GM19351 (cell line): Measurements from ENCODE around the gene STAB2.

ENCODE experiments used
- ATAC-seq: cut with Tn5 transposase; IDR thresholded peaks from one replicate; pipeline ENCODE4 v1.9.1; 2021; ENCODE audit warnings: mild to moderate bottlenecking, moderate library complexity; ENCODE audit not compliant: unreplicated experiment

The STAB2 gene

DNA sequence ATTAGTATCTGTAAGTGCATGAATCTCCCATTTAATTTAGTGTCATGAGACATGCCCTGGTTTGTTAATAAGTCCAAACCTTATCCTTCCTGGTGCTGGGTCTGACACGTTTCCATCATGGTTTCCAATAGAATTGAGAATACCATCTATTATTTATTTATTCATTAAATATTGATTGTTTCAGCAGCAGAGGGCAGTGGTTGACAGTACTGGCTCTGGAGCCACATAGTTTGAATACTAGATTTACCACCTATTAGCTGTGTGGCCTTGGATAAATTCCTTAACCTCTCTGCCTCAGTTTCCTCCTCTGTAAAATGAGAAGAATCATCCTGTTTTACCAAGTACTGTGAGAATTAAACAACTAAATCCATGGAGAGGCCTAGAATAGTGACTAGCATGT, 941 bp upstream of the STAB2 start:
- ATAC-seq: no peak

DNA sequence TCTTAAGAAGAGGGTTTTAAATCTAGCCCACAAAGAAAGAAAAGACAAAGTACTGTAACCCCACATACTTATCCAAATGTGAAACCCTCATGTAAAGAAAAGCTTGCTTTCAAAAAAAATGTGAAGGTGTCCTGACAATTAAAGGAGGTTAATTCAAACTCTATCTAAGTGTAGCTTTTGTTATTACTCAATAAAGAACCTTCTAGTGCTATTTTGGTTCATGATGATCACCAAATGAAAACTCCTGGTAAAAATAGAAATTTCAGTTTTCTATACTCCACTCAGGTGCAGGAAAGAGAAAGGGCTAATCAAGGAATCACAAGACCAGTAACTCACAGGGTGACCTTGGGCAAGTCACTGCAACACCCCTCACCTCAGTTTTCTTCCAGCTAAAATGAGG, 1.6 kb downstream of the STAB2 start:
- ATAC-seq: no peak

DNA sequence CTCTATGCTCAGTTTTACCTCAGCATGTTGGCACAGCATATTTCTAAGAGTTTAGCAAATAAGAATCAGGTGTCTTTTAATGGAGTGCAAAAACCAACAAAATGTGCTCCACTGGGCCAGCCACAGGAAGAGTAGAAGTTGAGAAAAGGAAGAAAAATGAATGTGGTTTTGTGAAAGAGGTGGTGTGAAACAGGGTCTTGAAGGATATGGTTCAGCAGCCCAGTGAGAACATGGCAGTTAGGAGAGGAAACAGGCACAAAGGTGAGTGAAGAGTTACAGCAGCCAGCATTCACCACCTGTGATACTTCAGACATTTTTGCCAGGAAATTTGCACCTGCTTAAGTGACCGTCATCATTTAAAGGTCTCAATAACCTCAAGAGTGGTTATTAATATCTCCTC, 2.4 kb downstream of the STAB2 start:
- no peak for ATAC-seq

DNA sequence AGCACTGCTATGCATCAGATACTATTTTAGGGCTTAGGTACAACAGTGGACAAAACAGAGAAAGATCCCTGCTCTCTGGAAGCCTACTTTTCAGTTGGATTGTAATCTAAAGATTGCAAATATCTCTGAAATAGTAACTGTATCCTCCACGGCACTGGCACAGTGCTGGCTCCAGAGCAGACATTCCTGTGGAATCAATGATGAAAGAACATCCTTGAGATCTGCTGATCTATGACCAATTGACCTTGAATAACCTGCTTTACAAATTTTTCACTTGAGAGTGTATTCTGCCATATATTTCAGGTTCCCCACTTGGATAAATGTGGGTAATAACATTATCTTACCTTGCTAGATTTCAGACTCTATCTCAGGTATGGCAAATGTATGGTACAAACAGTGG, 3.2 kb downstream of the STAB2 start:
- ATAC-seq: no peak

DNA sequence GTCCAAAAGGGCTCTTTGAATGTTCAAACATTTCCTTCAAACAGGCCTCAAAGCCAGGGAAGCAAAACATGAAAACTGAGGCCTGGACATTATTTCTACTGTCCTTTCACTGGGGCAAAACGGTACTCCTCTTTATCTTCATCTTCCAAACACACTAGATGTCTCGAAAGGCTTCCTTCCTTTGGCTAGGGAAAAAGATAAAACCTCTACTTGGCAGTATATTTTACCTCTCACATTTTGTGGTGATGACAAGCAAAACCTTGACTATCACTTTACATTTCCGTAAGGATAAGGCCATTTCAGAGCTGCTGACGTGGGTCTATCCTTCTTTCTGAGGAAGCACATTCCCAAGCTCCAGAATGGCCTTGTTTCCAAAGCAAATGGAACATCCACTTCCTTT, 9.9 kb downstream of the STAB2 start:
- no peak for ATAC-seq

DNA sequence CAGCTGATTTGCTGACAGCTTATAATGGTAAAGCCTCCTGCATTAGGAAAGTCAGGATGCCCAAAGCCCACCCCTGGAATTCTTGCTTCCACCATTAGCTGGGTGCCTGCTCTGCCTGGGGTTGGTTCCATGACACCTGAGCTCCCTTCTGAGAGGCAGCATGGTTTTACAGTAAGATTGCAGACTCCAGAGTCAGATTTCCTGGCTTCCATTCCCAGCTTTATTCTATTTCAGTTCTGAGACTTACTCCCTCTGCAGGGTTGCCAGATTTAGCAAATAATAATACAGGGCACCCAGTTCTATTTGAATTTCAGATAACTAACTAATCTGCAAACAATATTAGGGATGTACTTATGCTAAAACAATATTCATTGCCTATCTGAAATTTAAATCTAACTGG, 12.2 kb downstream of the STAB2 start:
- ATAC-seq: no peak

DNA sequence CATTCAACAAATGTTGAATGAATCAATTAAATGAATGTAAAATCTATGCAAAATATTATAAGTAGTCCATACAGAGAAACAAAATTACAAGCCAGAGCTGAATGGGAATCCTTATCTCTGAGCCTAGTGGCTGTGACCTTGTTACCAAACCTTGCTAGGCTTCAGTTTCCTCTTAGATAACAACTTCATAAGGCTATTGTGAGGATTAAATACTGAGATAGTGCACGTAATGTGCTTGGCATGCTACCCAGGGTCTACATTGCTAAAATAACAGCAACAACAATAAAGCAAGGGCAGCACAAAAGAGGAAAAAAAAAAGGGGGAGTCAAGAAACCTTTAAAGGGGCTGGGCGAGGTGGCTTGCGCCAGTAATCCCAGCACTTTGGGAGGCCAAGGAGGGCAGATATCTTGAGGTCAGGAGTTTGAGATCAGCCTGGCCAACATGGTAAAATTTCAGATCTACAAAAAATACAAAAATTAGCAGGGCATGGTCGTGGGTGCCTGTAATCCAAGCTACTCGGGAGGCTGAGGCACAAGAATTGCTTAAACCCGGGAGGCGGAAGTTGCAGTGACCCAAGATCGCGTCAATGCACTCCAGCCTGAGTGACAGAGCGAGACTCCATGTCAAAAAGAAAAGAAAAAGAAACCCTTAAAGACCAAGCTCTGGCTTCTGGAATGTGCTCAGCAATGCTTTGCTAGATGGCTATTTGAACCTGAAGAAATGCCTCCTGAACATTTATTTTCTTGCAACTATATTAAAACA, 14.1 kb downstream of the STAB2 start:
- no peak for ATAC-seq

DNA sequence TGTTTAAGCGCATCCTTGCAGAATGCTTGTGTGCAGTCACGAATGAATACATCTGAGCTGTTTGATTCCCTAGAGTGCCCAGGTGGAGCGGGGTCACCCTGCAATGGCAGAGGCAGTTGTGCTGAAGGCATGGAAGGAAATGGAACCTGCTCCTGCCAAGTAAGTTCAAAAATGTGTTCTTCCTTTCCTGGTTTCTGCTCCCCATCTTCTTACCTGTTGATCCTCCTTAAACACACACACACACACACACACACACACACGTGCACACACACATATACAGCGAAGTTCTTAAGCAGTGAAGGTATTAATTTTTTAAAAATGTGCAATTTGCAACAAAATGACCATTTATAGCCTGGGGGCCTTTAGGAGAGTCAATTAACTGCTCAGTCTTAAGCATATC, 33.3 kb downstream of the STAB2 start:
- ATAC-seq: no peak

DNA sequence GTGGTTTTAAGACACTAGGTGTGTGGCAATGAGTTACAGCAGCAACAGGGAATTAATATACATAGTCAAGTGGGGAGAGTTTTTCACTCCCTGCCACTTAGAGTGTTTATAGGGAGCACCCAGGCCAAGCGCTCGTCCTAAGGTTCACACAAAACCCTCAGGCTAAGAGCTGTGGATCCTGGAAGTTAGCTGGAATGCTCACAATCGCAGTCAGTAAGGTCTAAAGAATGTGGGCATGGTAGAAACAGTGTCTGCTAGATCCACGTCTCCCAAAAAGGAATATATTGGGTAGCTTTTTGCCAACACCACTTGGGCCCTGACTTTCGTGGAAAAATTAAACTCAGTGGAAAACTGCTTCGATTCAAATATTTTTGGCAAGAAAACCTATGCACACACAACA, 36.6 kb downstream of the STAB2 start:
- ATAC-seq: no peak

DNA sequence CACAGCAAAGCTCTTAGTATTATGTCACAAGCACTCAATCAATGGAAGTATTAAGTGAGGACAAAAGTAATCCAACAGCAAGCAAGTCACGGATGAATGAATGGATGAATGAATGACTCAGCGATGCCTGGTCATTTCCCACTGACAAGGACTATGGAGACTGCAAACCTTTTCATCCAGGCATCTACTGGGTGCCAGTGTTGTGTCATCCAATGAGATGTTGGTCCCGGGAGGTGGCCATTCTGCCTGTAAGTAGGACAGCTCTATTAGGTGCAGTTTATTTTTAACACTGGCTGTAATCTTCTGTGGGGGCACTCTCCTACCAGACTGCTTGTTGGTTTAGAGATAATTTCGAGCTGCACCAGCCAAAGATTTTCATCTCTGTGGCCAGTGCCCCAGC, 39.4 kb downstream of the STAB2 start:
- no peak for ATAC-seq

DNA sequence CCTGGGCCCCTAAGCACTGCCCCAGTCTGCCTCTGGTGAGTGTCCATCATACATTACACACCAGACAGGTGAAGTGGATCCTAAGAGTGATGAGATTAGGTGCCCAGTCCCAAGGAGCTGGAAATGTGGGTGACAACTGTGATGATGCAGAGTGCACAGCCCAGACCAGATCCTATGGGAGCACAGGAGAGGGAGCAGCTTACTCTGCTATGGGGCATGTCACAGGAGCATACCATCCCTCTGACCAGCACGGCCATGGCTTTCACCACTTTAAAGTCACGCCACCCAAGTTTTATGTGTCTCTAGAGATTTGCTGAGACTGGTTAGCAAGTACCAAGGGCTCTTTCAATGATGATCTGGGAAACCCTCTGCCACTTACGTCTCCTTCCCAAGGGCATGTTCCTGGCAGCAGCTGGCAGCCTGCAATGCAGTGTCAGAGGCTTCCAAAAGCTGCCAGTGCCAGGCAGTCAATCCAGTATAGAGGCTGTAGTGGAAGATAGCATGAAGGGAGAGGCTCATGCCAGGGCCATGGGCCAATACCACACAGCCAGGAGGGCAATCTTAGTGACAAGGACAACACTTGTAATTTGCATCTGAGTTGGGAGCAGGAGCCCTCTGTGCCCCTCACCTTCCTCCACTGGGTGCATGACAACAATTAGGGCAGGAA, 40.2 kb downstream of the STAB2 start:
- ATAC-seq: no peak

DNA sequence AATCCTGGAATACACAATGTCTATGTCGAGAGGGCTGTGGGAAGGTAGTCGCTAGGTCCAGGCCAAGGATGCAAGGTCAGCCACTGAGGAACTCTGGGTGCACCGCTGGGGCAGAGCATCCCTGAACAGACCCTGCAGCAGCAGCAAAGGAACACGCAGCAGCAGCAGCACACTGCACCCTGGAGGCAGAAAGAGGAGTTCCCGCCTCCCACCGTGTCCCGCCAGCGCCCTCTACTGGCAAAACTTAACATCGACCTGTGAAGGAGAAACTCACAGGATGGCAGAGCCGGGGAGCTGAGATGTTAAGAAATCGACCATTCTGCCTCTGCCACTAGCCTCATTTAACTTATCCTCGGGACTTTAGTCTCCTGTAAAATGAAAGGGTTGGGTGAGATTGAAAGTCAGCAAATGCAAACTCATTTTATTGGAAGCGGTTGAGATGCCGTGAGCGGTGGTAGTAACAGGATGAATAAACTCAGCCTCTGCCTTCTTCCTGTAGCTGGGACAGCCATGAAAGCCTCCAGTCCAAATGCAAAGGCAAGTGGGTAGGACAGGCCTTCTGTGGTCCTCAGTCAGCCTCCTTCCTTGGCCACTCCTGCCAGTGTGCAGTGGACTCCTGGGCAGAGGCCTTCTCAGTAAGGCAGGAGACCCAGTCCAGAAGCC, 45.6 kb downstream of the STAB2 start:
- peak; percentile 82 for ATAC-seq

DNA sequence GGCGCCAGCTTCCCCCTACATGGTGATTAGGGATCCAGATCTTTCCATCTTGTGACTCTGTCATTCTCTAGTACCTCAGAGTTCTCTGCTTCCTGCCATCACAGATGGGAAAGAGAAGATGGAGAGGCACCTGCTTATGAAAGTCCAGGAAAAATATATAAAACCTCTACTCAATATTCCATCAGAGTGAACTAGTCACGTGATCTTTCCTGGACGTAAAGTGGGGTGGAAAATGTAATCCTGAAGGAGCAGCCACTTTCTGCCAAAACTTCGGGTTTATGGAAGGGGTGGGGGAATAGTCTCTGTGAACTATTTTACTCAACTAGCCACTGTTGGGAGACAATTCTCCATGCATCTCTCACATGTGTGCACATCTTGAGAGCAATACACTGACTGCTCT, 47.7 kb downstream of the STAB2 start:
- no peak for ATAC-seq

DNA sequence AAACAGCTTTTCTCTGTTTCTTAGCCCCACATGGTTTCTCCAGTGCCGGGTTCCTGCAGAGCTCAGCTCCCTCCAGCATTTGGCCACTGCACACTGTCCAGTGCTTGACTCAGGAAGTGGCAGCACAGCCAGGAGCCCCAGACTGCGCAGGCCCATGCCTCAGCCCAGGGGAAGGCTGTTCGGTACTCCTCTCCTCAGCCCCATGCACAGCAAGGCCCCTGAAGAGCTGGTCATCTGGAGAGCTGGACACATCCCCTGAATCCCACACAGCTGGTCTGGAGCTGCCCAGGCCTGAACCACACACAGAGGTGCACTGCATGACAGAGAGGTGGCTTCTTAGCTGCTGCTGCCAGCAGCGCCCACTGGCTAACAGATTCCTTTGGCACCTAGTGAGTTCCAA, 48.3 kb downstream of the STAB2 start:
- no peak for ATAC-seq

DNA sequence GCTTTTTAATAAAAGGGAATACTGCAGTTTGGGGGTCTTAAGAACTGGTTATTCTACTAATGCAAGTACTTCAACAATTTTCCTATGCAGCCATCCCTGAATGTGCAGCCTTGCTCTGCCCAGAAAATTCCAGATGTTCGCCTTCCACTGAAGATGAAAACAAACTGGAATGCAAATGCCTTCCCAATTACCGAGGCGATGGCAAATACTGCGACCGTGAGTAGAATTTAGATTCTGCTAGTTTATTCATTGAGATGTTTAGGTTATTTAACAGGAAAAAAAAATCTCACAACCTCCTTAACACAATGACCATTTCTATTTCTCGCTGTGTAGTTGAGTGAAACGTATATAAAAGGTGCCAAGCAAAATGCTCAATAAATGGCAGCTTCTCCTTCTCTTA, 49.9 kb downstream of the STAB2 start:
- no peak for ATAC-seq

DNA sequence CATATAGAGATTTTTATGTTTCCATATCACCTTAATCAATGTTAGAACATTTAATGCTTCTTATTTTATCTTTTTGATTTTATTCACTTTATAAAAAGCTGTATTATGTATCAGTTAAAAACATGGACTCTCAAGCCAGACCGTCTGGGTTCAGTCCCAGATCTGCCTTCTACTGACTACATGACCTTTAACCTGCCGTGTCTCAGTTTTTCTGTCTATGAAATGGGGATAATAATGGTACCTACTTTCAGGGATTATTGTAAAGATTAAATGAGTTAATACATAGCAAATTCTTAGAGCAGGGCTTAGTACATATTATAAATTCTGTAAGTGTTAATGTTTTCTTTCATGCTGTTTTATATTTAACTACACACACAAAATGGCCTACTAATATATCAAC, 50.4 kb downstream of the STAB2 start:
- ATAC-seq: no peak

DNA sequence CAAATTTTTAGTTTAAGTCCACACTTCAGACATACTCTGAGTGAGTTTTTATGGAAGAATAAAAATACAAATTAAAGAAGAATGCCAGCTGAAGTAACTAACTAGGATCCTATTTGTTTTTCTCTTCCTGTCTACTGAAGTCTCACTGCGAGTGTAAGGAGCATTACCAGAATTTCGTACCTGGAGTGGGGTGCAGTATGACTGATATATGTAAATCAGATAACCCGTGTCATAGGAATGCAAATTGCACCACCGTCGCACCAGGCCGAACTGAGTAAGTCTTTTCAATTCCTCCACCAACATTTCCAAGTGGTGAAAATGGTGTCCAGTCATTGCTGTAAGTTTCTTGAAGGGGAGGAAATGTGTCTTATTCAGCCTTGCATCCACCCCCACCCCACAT, 52.9 kb downstream of the STAB2 start:
- ATAC-seq: no peak

DNA sequence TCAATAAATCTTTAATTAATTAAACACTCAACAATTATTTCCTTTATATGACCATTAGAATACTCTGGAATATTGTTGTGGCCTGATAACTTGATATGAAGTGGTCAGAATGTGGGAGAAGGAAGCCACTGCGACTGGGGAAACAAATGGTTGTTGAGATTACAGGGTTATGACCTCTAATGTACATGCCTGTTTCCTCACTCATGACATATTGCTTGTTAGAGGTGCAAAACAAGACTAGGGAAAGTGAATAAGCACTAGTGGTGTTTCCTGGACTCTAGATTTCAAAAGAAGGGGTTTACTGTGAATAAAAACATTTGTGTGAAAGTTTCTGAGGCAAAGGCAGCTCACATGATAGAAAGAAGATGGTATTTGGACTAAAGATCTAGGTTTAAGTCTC, 53.3 kb downstream of the STAB2 start:
- ATAC-seq: peak; percentile 38

DNA sequence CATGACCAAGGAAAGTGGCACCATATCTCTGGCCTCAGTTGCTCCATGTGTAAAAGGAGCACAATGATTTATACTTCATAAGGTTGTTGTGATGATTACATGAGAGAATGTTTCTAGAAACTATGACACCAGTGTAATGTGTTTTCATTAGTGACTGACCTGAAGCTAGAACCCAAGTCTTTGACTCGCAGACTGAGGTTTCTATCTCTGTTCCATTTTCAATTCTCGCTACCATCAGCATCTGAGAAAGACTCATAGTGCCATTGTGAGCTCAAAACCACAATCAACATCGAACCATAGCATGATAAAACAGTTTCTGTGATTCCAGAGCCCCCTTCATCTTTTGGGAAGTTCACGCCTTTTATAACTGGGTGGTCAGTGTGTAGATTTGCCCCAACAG, 53.8 kb downstream of the STAB2 start:
- peak; percentile 69 for ATAC-seq

DNA sequence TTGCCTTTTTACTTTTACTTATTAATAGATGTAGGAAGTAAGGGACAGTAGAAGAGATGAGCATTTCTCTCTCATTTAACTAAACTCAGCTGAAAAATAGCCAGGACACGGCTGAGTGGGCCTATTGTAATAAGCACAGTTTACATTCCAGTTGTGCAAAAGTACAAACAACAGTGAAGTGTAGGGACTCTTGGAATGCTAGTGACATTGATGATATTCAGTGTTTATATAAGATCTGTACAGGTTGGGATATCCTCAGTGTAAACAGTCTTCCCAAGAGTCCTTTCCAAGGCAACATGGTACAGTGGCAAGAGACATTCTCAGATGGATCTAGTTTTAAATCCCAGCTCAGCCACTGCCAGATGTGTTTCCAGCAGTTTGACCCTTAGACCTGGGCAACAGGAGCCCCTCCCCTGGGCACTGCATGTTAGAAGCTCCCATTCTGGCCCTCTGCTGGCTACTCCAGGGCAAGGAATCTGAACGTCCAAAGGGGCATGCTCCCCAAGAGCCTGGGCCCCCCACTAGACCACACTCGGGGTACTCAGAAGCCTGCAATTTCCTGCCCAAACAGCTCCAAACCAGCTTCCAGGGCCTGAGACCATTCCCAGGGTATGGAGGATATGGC, 55.3 kb downstream of the STAB2 start:
- no peak for ATAC-seq

DNA sequence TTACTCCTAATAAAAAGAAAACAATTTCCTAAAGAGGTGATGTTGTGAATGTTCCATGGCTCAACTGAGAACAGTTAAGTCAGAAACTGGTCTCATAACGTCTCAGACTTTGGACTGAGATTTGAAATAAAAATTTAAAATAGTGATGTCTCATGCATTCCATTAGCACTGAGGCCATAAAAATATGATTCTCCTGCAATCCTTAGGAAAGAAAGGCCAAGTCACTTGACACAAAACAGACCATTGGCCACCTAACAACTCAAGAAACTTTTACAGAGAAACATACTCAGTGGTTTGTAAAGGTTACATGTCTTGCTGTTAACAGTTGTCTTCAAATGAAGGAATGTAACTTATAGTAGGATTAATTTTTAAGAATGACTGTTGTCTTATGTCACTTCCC, 58.1 kb downstream of the STAB2 start:
- ATAC-seq: no peak

DNA sequence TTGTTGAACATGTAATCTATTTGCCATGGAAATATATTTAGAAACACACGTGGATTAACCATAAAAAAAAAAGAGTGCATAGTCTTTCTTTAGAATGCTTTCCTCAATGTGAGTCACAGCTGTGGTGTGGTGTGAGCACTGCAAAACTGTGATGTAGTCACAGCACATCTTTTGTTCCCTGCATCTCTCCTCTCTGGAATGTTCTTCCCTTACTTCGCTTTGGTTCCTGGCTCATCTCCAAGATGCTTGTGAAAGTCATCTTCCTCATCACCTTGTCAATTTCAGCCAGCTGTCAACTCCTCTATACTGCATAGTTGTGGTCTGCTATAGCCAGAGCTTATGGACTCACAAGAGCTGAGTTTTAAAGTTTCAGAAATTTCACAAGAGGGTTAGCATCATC, 60.2 kb downstream of the STAB2 start:
- ATAC-seq: no peak
